HepG2 (cell line): ENCODE data around the gene TRIM54. TPM values are rescaled to one million over a fixed set of nuclear protein-coding genes. Genes with fewer than 3 reads are reported as not detected.

Source experiments
- ATAC-seq: fragments of 200-7000 bp; cut with Tn5 transposase; 3 replicates; pipeline ENCODE4 v1.9.1; 2020; ENCODE audit warnings: mild to moderate bottlenecking, moderate library complexity
- BruUV-seq: library from RNA; stranded (reverse); fragments of 400-500 nt; replicated peaks from 2 replicates; lab custom pipeline; 2021; lab: Mats Ljungman, UMichigan
- CTCF ChIA-PET: fragments of 300-600 bp; formaldehyde crosslinking; extraction: SDS; loops from one replicate; lab custom pipeline; 2021; ENCODE audit warnings: low total read pairs, inconsistent platforms, low intra/inter-chr PET ratio; lab: Yijun Ruan, JAX
- POLR2A ChIA-PET: fragments of 350-600 bp; sonication (Branson Sonifier 250); formaldehyde crosslinking; loops from one replicate; lab custom pipeline; 2020; ENCODE audit warnings: antibody characterized with exemption, inconsistent platforms; lab: Yijun Ruan, JAX
- DNase-seq: peaks from one replicate; pipeline ENCODE4 v3.0.0-alpha.2; 2015; ENCODE audit warnings: low spot score
- FAIRE-seq: peaks from 3 replicates; lab custom pipeline; 2011; peaks lifted over from hg19 to GRCh38; lab: Jason Lieb, UNC
- H2AFZ ChIP-seq: one replicate; pipeline ENCODE4 v1.6.1; 2011; ENCODE audit warnings: low read length, inconsistent platforms
- H3K27ac ChIP-seq: fragments of 300-600 bp; 3 replicates; pipeline ENCODE4 v1.8.0; 2011; ENCODE audit warnings: mixed run types, mild to moderate bottlenecking, mixed read lengths, low read length, inconsistent platforms; ENCODE audit not compliant: insufficient read depth; ENCODE audit errors: extremely low read length
- H3K27me3 ChIP-seq, 2 experiments: fragments of 200-600 bp in 1 of 2; 2 replicates in 1 of 2; 3 replicates in 1 of 2; pipeline versions ENCODE4 v1.6.0 to v1.8.0; 2011; ENCODE audit warnings: low read length in 2 of 2, mild to moderate bottlenecking in 2 of 2, moderate library complexity in 2 of 2, inconsistent platforms in 1 of 2; ENCODE audit not compliant: insufficient read depth in 2 of 2, control insufficient read depth in 1 of 2
- H3K36me3 ChIP-seq, 2 experiments: fragments of 200-600 bp in 1 of 2; replicated peaks in 1 of 2; 2 replicates in 1 of 2; 3 replicates in 1 of 2; pipeline versions ENCODE4 v1.5.1 to v1.8.0; 2011; ENCODE audit warnings: low read length in 2 of 2, inconsistent platforms in 1 of 2; ENCODE audit not compliant: insufficient read depth in 2 of 2, control insufficient read depth in 1 of 2
- H3K4me1 ChIP-seq: 2 replicates; pipeline ENCODE4 v1.5.1; 2012; ENCODE audit warnings: low read length, inconsistent platforms; ENCODE audit not compliant: insufficient read depth
- H3K4me2 ChIP-seq: 2 replicates; pipeline ENCODE4 v1.6.0; 2011; ENCODE audit warnings: low read depth, low read length, inconsistent platforms
- H3K4me3 ChIP-seq, 3 experiments: fragments of 200-600 bp in 1 of 3; sonication (generic), shearing (Covaris generic) in 1 of 3; replicated peaks in 1 of 3; 2 replicates each; pipeline ENCODE4 v1.5.1; 2011 to 2016; ENCODE audit warnings: low read length in 3 of 3, inconsistent platforms in 2 of 3, low read depth in 2 of 3, mild to moderate bottlenecking in 2 of 3, control low read depth in 1 of 3, mixed read lengths in 1 of 3; ENCODE audit not compliant: insufficient read depth in 1 of 3
- H3K79me2 ChIP-seq: one replicate; pipeline ENCODE4 v1.6.1; 2011; ENCODE audit warnings: low read length, inconsistent platforms; ENCODE audit not compliant: insufficient read depth
- H3K9ac ChIP-seq: 2 replicates; pipeline ENCODE4 v1.6.0; 2011; ENCODE audit warnings: mild to moderate bottlenecking, low read depth, low read length, inconsistent platforms; ENCODE audit not compliant: insufficient read depth
- H3K9me3 ChIP-seq: 2 replicates; pipeline ENCODE4 v1.5.1; 2012; ENCODE audit warnings: mild to moderate bottlenecking, low read length
- H4K20me1 ChIP-seq: 2 replicates; pipeline ENCODE4 v1.6.0; 2011; ENCODE audit warnings: inconsistent platforms, mild to moderate bottlenecking, low read length, moderate library complexity; ENCODE audit not compliant: insufficient read depth
- HOXA3 ChIP-seq: sonication (generic); formaldehyde crosslinking; IDR thresholded peaks from 2 replicates; pipeline ENCODE4 v1.5.0; 2020; ENCODE audit warnings: missing genetic modification reagents
- MXD4 ChIP-seq: IDR thresholded peaks from 2 replicates; pipeline ENCODE4 v1.6.1; 2016; ENCODE audit warnings: mild to moderate bottlenecking, missing biosample characterization, missing genetic modification reagents
- NFYC ChIP-seq: IDR thresholded peaks from 2 replicates; pipeline ENCODE4 v1.6.1; 2016; ENCODE audit warnings: missing genetic modification reagents, missing compliant biosample characterization
- SOX6 ChIP-seq, 2 experiments: fragments of 450-650 bp in 1 of 2; sonication (generic) in 1 of 2; formaldehyde crosslinking in 1 of 2; IDR thresholded peaks; 2 replicates each; pipeline versions ENCODE4 v1.4.0 to v1.6.1; 2017 to 2020; ENCODE audit warnings: antibody characterized with exemption in 1 of 2, mild to moderate bottlenecking in 1 of 2, missing genetic modification reagents in 1 of 2
- YY1 ChIP-seq: IDR thresholded peaks from 2 replicates; pipeline ENCODE4 v1.6.1; 2011; ENCODE audit warnings: low read length, low read depth, moderate library complexity, mild to moderate bottlenecking; ENCODE audit not compliant: insufficient read depth, insufficient replicate concordance
- ZFP36L1 ChIP-seq: sonication (generic); formaldehyde crosslinking; IDR thresholded peaks from 2 replicates; pipeline ENCODE4 v1.8.0; 2022; ENCODE audit warnings: mild to moderate bottlenecking, missing genetic modification reagents, moderate library complexity
- ZNF484 ChIP-seq: sonication (generic); formaldehyde crosslinking; IDR thresholded peaks from 2 replicates; pipeline ENCODE4 v1.5.1; 2020; ENCODE audit warnings: mild to moderate bottlenecking, low read depth, missing genetic modification reagents, borderline replicate concordance
- ZNF556 ChIP-seq: sonication (generic); formaldehyde crosslinking; IDR thresholded peaks from 2 replicates; pipeline ENCODE4 v1.4.0; 2020; ENCODE audit warnings: mild to moderate bottlenecking, missing genetic modification reagents, borderline replicate concordance
- ZNF558 ChIP-seq: sonication (generic); formaldehyde crosslinking; IDR thresholded peaks from 2 replicates; pipeline ENCODE4 v1.9.0; 2022; ENCODE audit warnings: mild to moderate bottlenecking, missing genetic modification reagents, borderline replicate concordance
- ZNF670 ChIP-seq: sonication (generic); formaldehyde crosslinking; IDR thresholded peaks from 2 replicates; pipeline ENCODE4 v1.8.0; 2022; ENCODE audit warnings: mild to moderate bottlenecking, missing genetic modification reagents, borderline replicate concordance
- ZNF747 ChIP-seq: sonication (generic); formaldehyde crosslinking; IDR thresholded peaks from 2 replicates; pipeline ENCODE4 v1.8.1; 2023; ENCODE audit warnings: missing genetic modification reagents, mild to moderate bottlenecking, borderline replicate concordance
- ZNF75D ChIP-seq: sonication (generic); formaldehyde crosslinking; IDR thresholded peaks from 2 replicates; pipeline ENCODE4 v1.8.1; 2023; ENCODE audit warnings: missing genetic modification reagents, mild to moderate bottlenecking, borderline replicate concordance
- ZSCAN20 ChIP-seq: sonication (generic); formaldehyde crosslinking; IDR thresholded peaks from 2 replicates; pipeline ENCODE4 v1.4.0; 2020; ENCODE audit warnings: missing genetic modification reagents, mild to moderate bottlenecking, borderline replicate concordance
- WGBS: methylation state at CpG from one replicate; pipeline ENCODE4 v1.1.6; 2017; ENCODE audit warnings: low lambda C conversion rate; 5-methylcytosine and 5-hydroxymethylcytosine counted together
- in situ Hi-C: cut with HindIII; loops from 2 replicates; pipeline ENCODE4 v1.10.0; 2017; ENCODE audit warnings: low pct_unique_long_range_greater_than_20kb; ENCODE audit not compliant: extremely low pct_ligation_motif_present
- intact Hi-C: fragments of 100-400 bp; cut with micrococcal nuclease; formaldehyde crosslinking; loops from one replicate; pipeline ENCODE4 v1.10.0; 2022; ENCODE audit not compliant: unreplicated experiment
- polyA plus RNA-seq, 8 experiments: library from polyadenylated mRNA; depleted of rRNA in 3 of 8; stranded (reverse) in 7 of 8; unstranded in 1 of 8; fragments of >200 nt; fragmentation: Illumina TruSeq in 4 of 8; extraction: Trizol in 4 of 8; gene quantifications; 2 replicates each; pipeline versions ENCODE4 v1.2.1 to v1.2.3, GENCODE V29; 2011 to 2016; ENCODE audit warnings: low read depth in 4 of 8, missing spikeins in 1 of 8, mixed read lengths in 1 of 8; ENCODE audit not compliant: insufficient read depth in 1 of 8
- total RNA-seq, 5 experiments: library from RNA; depleted of rRNA; stranded (reverse); fragments of >200 nt; fragmentation: Illumina TruSeq; extraction: Trizol; gene quantifications; 2 replicates each; pipeline ENCODE4 v1.2.3, GENCODE V29; 2016; ENCODE audit warnings: low read depth in 1 of 5
- TF ChIP-seq, protein P1 (sequence below): sonication (generic); formaldehyde crosslinking; IDR thresholded peaks from 2 replicates; pipeline ENCODE4 v1.5.0; 2020; ENCODE audit warnings: missing genetic modification reagents

The TRIM54 gene
- total and polyA plus RNA-seq, 2 of the 13 experiments (the other 11 are each of a cell fraction or from before 2014, with no cell fraction given): 0.07 to 0.13 TPM

DNA sequence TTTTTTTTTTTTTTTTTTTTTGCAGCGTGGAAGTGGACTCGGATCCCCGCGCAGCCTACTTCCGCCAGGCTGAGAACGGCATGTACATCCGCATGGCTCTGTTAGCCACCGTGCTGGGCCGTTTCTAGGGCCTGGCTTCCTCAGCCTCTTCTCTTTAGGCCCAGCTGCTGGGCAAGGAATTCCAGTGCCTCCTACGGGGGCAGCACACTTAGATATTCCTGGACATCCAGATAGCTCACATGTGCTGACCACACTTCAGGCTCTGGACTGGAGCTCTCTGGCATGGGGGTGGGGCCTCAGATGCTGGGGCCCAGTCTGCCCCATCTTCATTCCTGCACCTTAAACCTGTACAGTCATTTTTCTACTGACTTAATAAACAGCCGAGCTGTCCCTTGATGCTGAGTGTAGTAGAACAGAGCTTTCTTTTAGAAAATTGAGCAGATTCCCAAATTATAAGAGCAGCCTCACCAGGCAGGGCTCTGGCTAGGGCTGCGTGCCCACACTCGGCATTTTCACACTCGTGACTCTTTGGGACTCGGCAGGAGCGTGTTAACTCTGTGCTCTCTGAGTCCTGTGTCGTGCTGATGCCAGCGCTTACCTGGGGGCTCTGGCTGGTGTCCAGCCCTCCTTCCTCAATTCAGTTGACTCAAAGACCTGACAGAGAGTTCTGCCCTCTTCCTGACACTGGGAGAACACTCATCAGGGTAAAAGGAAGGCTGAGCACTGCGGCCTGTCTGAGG lies 38.7 kb upstream of the TRIM54 start (continued):
- TF ChIP-seq ZNF747 (CRISPR knock-in tag) (no peak), ZNF484 (CRISPR knock-in tag) (no peak)

GRCh38 chr2:27245116-27245515 lies 37.1 kb upstream of the TRIM54 start:
- H2AFZ ChIP-seq: no peak overlapping the region
- TF ChIP-seq ZNF75D (CRISPR knock-in tag): no peak
- TF ChIP-seq, all 625 proteins: peak for 0
- FAIRE-seq (no peak), ATAC-seq (no peak), DNase-seq (no peak)
- Histone ChIP-seq H3K4me2 (no peak overlapping the region), H3K4me1 (peaks cover 13% of the 10 kb centered on the region), H3K79me2 (no peaks in the 10 kb centered on the region), H3K9me3 (no peaks in the 10 kb centered on the region), H3K4me3 (no peak overlapping the region), H3K27ac (no peak overlapping the region), H3K36me3 (peaks cover 33 to 44% of the 10 kb centered on the region in 2 experiments), H4K20me1 (no peaks in the 10 kb centered on the region), H3K27me3 (0 out of 5 replicates have a peak, but pooled peaks cover 0 to 2% of the 10 kb centered on the region in 2 experiments), H3K9ac (no peak overlapping the region)
- POLR2A ChIA-PET: interaction anchor here (0.8 kb wide), 1 partner anchor 21 kb away, joined by 3 read pairs; no protein-coding TSS in a partner anchor
- CTCF ChIA-PET: no interaction called here
- intact Hi-C loops (no loop called here), in situ Hi-C loops (no loop called here)
- WGBS: 93% methylated on average over 10 of the region's 10 CpGs
- no TSS peak for BruUV-seq

DNA sequence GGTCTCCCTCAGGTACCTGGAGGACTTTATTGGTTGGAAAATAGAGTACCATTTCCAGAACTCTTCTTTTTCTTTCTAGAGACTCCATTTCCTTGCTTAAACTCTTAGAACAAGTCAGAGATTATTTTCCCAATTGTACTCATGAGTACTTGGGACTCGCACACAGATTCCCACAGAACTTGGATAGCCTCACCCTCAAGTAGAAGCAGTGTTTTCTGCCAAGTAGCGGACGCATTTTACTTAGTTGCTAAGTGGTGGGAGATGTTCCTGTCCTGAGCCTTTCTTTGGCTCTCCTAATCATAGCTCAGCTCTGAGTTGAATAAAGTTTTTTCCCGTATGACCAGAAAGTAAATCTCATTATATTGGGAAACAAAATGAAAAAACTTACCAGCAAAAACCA lies 36.6 kb upstream of the TRIM54 start:
- Histone ChIP-seq H3K27ac (no peak overlapping the region), H3K4me2 (no peak overlapping the region), H3K4me3 (no peak overlapping the region), H3K9me3 (no peaks in the 10 kb centered on the region), H3K9ac (no peak overlapping the region), H3K36me3 (peaks cover 28 to 39% of the 10 kb centered on the region in 2 experiments), H3K27me3 (peaks cover 0 to 5% of the 10 kb centered on the region in 2 experiments; a peak in 2 of 5 replicates), H3K4me1 (peaks cover 18% of the 10 kb centered on the region), H2AFZ (no peak overlapping the region), H3K79me2 (no peaks in the 10 kb centered on the region), H4K20me1 (no peaks in the 10 kb centered on the region)
- ATAC-seq (no peak), FAIRE-seq (no peak), DNase-seq (no peak)
- in situ Hi-C loops: no loop called here
- ChIA-PET CTCF (no interaction called here), POLR2A (no interaction called here)
- 98% methylated on average over 4 of the region's 4 CpGs for WGBS
- BruUV-seq: TSS peak; percentile 32
- intact Hi-C loops: no loop called here
- TF ChIP-seq ZNF556 (CRISPR knock-in tag): no peak
- TF ChIP-seq MXD4 (CRISPR knock-in tag): no peak
- no peak for TF ChIP-seq ZSCAN20 (CRISPR knock-in tag)
- no peak for TF ChIP-seq YY1
- TF ChIP-seq NFYC (CRISPR knock-in tag): no peak
- no peak for TF ChIP-seq ZFP36L1
- TF ChIP-seq HOXA3 (CRISPR knock-in tag): no peak
- TF ChIP-seq SOX6 (IDR thresholded peaks at IDR 0.05): no peak
- TF ChIP-seq SOX6 (CRISPR knock-in tag; IDR thresholded peaks at IDR 0.05): no peak
- no peak for TF ChIP-seq ZNF670 (CRISPR knock-in tag)
- TF ChIP-seq, protein P1, sequence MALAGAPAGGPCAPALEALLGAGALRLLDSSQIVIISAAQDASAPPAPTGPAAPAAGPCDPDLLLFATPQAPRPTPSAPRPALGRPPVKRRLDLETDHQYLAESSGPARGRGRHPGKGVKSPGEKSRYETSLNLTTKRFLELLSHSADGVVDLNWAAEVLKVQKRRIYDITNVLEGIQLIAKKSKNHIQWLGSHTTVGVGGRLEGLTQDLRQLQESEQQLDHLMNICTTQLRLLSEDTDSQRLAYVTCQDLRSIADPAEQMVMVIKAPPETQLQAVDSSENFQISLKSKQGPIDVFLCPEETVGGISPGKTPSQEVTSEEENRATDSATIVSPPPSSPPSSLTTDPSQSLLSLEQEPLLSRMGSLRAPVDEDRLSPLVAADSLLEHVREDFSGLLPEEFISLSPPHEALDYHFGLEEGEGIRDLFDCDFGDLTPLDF (CRISPR knock-in tag): no peak
- TF ChIP-seq ZNF558 (CRISPR knock-in tag): no peak
